ENCODE data around the gene HPRT1.
"Not testable (repeated sequence)": the region's sequence is repeated elsewhere in the genome, so short reads cannot be mapped to it uniquely, and the experiment has no call there.

Gene HPRT1

GRCh38 chrX:134443461-134443860 is 16.5 kb upstream of the HPRT1 start:
- Histone ChIP-seq H3K4me2 (no peak overlapping the region), H3K9ac (no peak overlapping the region), H3K27ac (no peak overlapping the region), H3K9me3 (no peaks in the 10 kb centered on the region), H3K36me3 (no peaks in the 10 kb centered on the region), H3K27me3 (peaks cover 63% of the 10 kb centered on the region), H3K4me3 (no peak overlapping the region), H3K4me1 (no peaks in the 10 kb centered on the region), H4K20me1 (peaks cover 7% of the 10 kb centered on the region; the same call in 1 of the 2 replicates)
- TF ChIP-seq Cebpa-rat (IDR thresholded peaks at IDR 0.05): no peak

- H3K4me2 ChIP-seq: no peak overlapping the region
- no peak overlapping the region for H3K27ac ChIP-seq
These were observed 15.3 kb upstream of the HPRT1 start for GRCh38 chrX:134444681-134445080.

DNA sequence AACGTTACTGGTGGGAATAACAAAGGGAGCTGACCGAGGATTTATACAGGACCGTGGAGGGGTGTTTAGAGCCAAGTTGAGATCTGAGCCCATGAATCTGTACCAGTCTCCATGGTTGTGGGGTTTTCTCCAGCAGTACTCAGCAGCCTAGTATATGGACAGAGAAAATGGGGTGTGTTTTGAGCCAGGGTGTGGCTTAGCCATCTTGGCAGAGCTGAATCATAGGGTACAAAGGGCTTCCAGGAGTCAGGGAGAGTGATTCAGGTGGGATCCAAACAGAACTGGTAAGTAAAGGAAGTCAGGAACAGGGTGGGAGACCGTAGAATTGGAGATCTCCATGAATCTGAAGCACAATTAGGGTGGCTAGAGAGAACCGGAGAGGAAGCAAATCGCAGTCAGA is 7.4 kb upstream of the HPRT1 start:
- Histone ChIP-seq H3K4me2 (no peak overlapping the region), H3K9me3 (0 out of 2 replicates have a peak, but pooled peaks cover 16% of the 10 kb centered on the region), H4K20me1 (no peaks in the 10 kb centered on the region), H3K27me3 (peaks cover 32% of the 10 kb centered on the region), H3K4me1 (peaks cover 18% of the 10 kb centered on the region), H3K9ac (no peak overlapping the region), H3K36me3 (no peaks in the 10 kb centered on the region), H3K27ac (no peak overlapping the region), H3K4me3 (no peak overlapping the region)
- TF ChIP-seq Cebpa-rat (IDR thresholded peaks at IDR 0.05): no peak

More at GRCh38 chrX:134444681-134445080, 15.3 kb upstream of the HPRT1 start:
- H3K4me3 ChIP-seq: no peak overlapping the region
- H3K9ac ChIP-seq: no peak overlapping the region
- TF ChIP-seq Cebpa-rat (IDR thresholded peaks at IDR 0.05): no peak
- no peaks in the 10 kb centered on the region for H3K9me3 ChIP-seq
- H3K4me1 ChIP-seq: no peaks in the 10 kb centered on the region
- H3K27me3 ChIP-seq: peaks cover 53% of the 10 kb centered on the region
- H3K36me3 ChIP-seq: no peaks in the 10 kb centered on the region
- peaks cover 7% of the 10 kb centered on the region; the same call in 1 of the 2 replicates for H4K20me1 ChIP-seq

GRCh38 chrX:134453631-134454030 is 6.3 kb upstream of the HPRT1 start:
- H3K4me2 ChIP-seq: no peak overlapping the region
- H3K4me3 ChIP-seq: no peak overlapping the region
- H4K20me1 ChIP-seq: no peaks in the 10 kb centered on the region
- 0 out of 2 replicates have a peak, but pooled peaks cover 16% of the 10 kb centered on the region for H3K9me3 ChIP-seq
- H3K36me3 ChIP-seq: no peaks in the 10 kb centered on the region
- no peak overlapping the region for H3K9ac ChIP-seq
- TF ChIP-seq Cebpa-rat (IDR thresholded peaks at IDR 0.05): no peak
- H3K27ac ChIP-seq: no peak overlapping the region
- peaks cover 35% of the 10 kb centered on the region for H3K27me3 ChIP-seq
- H3K4me1 ChIP-seq: peaks cover 26% of the 10 kb centered on the region

DNA sequence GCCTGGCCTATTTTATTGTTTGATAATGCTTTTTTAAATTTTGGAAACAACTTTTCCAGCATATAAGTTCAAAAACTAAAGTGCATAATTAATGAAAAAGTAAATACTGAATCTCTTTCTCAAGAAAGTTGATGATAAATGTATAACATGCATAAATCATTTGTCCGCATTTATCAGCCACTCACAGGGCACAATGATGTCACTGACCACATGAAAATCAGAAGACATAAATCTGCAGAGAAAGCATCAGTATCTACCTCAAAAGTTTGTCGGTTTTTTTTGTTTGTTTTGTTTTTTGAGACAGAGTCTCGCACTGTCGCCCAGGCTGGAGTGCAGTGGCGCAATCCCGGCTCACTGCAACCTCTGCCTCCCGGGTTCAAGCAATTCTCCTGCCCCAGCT is 5.5 kb upstream of the HPRT1 start:
- TF ChIP-seq Cebpa-rat (IDR thresholded peaks at IDR 0.05): no peak
- Histone ChIP-seq H3K9ac (no peak overlapping the region), H3K4me2 (no peak overlapping the region), H3K27ac (no peak overlapping the region), H3K36me3 (no peaks in the 10 kb centered on the region), H4K20me1 (no peaks in the 10 kb centered on the region), H3K4me1 (peaks cover 26% of the 10 kb centered on the region), H3K27me3 (peaks cover 35% of the 10 kb centered on the region), H3K9me3 (0 out of 2 replicates have a peak, but pooled peaks cover 16% of the 10 kb centered on the region), H3K4me3 (no peak overlapping the region)

GRCh38 chrX:134457708-134458107 is 2.3 kb upstream of the HPRT1 start:
- peaks cover 36% of the 10 kb centered on the region for H3K27me3 ChIP-seq
- H4K20me1 ChIP-seq: peaks cover 10% of the 10 kb centered on the region; the same call in 1 of the 2 replicates
- H3K4me2 ChIP-seq: peak overlapping the region; percentile 31
- H3K4me3 ChIP-seq: no peak overlapping the region
- H3K36me3 ChIP-seq: no peaks in the 10 kb centered on the region
- H3K9me3 ChIP-seq: 0 out of 2 replicates have a peak, but pooled peaks cover 11% of the 10 kb centered on the region
- no peak overlapping the region for H3K9ac ChIP-seq
- peaks cover 33% of the 10 kb centered on the region for H3K4me1 ChIP-seq
- TF ChIP-seq Cebpa-rat (IDR thresholded peaks at IDR 0.05): no peak
- H3K27ac ChIP-seq: no peak overlapping the region

DNA sequence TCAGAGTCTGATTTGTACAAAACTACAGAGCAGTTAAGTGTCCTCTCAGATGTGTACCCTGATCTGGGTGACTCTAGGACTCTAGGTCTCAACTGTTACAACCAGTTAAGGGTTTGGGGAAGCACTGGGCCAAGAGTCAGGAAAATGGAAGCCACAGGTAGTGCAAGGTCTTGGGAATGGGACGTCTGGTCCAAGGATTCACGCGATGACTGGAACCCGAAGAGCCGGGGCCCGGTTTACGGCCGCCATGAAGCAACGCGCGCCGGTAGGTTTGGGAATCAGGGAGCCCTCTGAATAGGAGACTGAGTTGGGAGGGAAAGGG is 321 bp upstream of the HPRT1 start:
- H3K27ac ChIP-seq: no peak overlapping the region
- peak overlapping the region; percentile 63; the same call in 1 of the 2 replicates for H3K9ac ChIP-seq

GRCh38 chrX:134460862-134461220 is 876 bp downstream of the HPRT1 start:
- Histone ChIP-seq H3K27me3 (peaks cover 39% of the 10 kb centered on the region), H3K4me2 (peak overlapping the region; percentile 65), H3K36me3 (no peaks in the 10 kb centered on the region), H3K27ac (0 out of 2 replicates have a peak overlapping the region, but pooled peaks have one; percentile 83), H3K4me1 (peaks cover 28% of the 10 kb centered on the region), H3K9ac (peak overlapping the region; percentile 82), H3K4me3 (peak overlapping the region; percentile 76), H3K9me3 (no peaks in the 10 kb centered on the region), H4K20me1 (peaks cover 12% of the 10 kb centered on the region; the same call in 1 of the 2 replicates)
- no peak for TF ChIP-seq Cebpa-rat (IDR thresholded peaks at IDR 0.05)

More for the DNA sequence above, 321 bp upstream of the HPRT1 start:
- no peaks in the 10 kb centered on the region for H3K36me3 ChIP-seq
- 0 out of 2 replicates have a peak, but pooled peaks cover 3% of the 10 kb centered on the region for H3K9me3 ChIP-seq
- H3K27me3 ChIP-seq: peaks cover 38% of the 10 kb centered on the region
- H3K4me2 ChIP-seq: peak overlapping the region; percentile 69
- peak overlapping the region; percentile 76 for H3K4me3 ChIP-seq
- TF ChIP-seq Cebpa-rat (IDR thresholded peaks at IDR 0.05): no peak
- peaks cover 10% of the 10 kb centered on the region; the same call in 1 of the 2 replicates for H4K20me1 ChIP-seq
- H3K4me1 ChIP-seq: peaks cover 28% of the 10 kb centered on the region

GRCh38 chrX:134461437-134461836 is 1.5 kb downstream of the HPRT1 start:
- H4K20me1 ChIP-seq: peaks cover 18% of the 10 kb centered on the region; the same call in 1 of the 2 replicates
- H3K36me3 ChIP-seq: no peaks in the 10 kb centered on the region
- H3K4me2 ChIP-seq: peak overlapping the region; percentile 65
- H3K9me3 ChIP-seq: no peaks in the 10 kb centered on the region
- peaks cover 45% of the 10 kb centered on the region for H3K27me3 ChIP-seq
- no peak overlapping the region for H3K27ac ChIP-seq
- peak overlapping the region; percentile 76 for H3K4me3 ChIP-seq
- H3K9ac ChIP-seq: peak overlapping the region; percentile 82; the same call in 1 of the 2 replicates
- peaks cover 28% of the 10 kb centered on the region for H3K4me1 ChIP-seq
- no peak for TF ChIP-seq Cebpa-rat (IDR thresholded peaks at IDR 0.05)

- Histone ChIP-seq H3K4me1 (peaks cover 14% of the 10 kb centered on the region), H3K27ac (no peak overlapping the region), H3K27me3 (peaks cover 52% of the 10 kb centered on the region), H3K9me3 (no peaks in the 10 kb centered on the region), H4K20me1 (peaks cover 18% of the 10 kb centered on the region; the same call in 1 of the 2 replicates), H3K36me3 (no peaks in the 10 kb centered on the region), H3K4me2 (no peak overlapping the region), H3K9ac (no peak overlapping the region), H3K4me3 (no peak overlapping the region)
- TF ChIP-seq Cebpa-rat (IDR thresholded peaks at IDR 0.05): no peak
These were observed 3.0 kb downstream of the HPRT1 start for GRCh38 chrX:134462927-134463326.

DNA sequence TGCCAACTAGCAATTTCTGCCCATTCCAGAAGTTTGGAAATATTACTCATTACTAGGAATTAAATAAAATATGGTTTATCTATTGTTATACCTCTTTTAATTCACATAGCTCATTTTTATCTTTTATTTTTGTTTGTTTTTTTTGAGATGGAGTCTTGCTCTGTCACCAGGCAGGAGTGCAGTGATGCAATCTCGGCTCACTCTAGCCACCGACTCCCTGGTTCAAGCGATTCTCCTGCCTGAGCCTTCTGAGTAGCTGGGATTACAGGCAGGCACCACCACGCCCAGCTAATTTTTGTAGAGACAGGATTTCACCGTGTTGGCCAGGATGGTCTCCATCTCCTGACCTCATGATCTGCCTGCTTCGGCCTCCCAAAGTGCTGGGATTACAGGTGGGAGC is 4.5 kb downstream of the HPRT1 start:
- H3K4me2 ChIP-seq, H3K9me3 ChIP-seq, H3K36me3 ChIP-seq, H3K4me1 ChIP-seq, H3K27ac ChIP-seq, H3K4me3 ChIP-seq, H3K9ac ChIP-seq: not testable (repeated sequence)
- Histone ChIP-seq H3K27me3 (peaks cover 54% of the 10 kb centered on the region), H4K20me1 (peaks cover 24% of the 10 kb centered on the region; the same call in 1 of the 2 replicates)

Measured in BLaER1 (cell line).